SK-N-SH (cell line): ENCODE data around the gene RPS6KA1. TPM values are rescaled to one million over a fixed set of nuclear protein-coding genes. Genes with fewer than 3 reads are reported as not detected.

Source experiments
- CTCF ChIA-PET: fragments of 300-600, 350-600 bp; formaldehyde crosslinking; extraction: SDS; loops from one replicate; lab custom pipeline; 2021; lab: Yijun Ruan, JAX
- POLR2A ChIA-PET: fragments of 350-600 bp; sonication (Branson Sonifier 250); formaldehyde crosslinking; extraction: SDS; loops from one replicate; lab custom pipeline; 2020; ENCODE audit warnings: antibody characterized with exemption, inconsistent platforms; lab: Yijun Ruan, JAX
- DNase-seq: peaks from one replicate; pipeline ENCODE4 v3.0.0; 2012
- H2AFZ ChIP-seq: fragments of 200-600 bp; sonication (generic); 2 replicates; pipeline ENCODE4 v1.8.1; 2016; ENCODE audit warnings: antibody characterized with exemption, mild to moderate bottlenecking, low read depth
- H3F3A ChIP-seq: fragments of 200-600 bp; sonication (generic); replicated peaks from 2 replicates; pipeline ENCODE3; 2016; ENCODE audit warnings: antibody characterized with exemption, mild to moderate bottlenecking; ENCODE audit not compliant: insufficient read depth
- H3K27ac ChIP-seq, 2 experiments: fragments of 200-500 bp in 1 of 2; fragments of 200-600 bp in 1 of 2; sonication (Bioruptor generic) in 1 of 2; sonication (generic), shearing (Covaris generic) in 1 of 2; 2 replicates each; pipeline versions ENCODE4 v1.5.1 to v1.6.1; 2014 to 2016; ENCODE audit warnings: low read depth in 2 of 2, inconsistent platforms in 1 of 2, low read length in 1 of 2, mild to moderate bottlenecking in 1 of 2, mixed read lengths in 1 of 2
- H3K27me3 ChIP-seq: fragments of 200-600 bp; sonication (generic), shearing (Covaris generic); 2 replicates; pipeline ENCODE4 v1.6.1; 2016; ENCODE audit warnings: mixed run types; ENCODE audit not compliant: insufficient read depth
- H3K36me3 ChIP-seq, 2 experiments: fragments of 200-500 bp in 1 of 2; fragments of 200-600 bp in 1 of 2; sonication (Bioruptor generic) in 1 of 2; sonication (generic) in 1 of 2; replicated peaks in 1 of 2; 2 replicates each; pipeline versions ENCODE3 to v1.5.1; 2014 to 2016; ENCODE audit warnings: low read length in 1 of 2, mild to moderate bottlenecking in 1 of 2; ENCODE audit not compliant: insufficient read depth in 2 of 2, control insufficient read depth in 1 of 2
- H3K4me1 ChIP-seq, 2 experiments: fragments of 200-500 bp in 1 of 2; fragments of 200-600 bp in 1 of 2; sonication (Bioruptor generic) in 1 of 2; sonication (generic), shearing (Covaris generic) in 1 of 2; 2 replicates each; pipeline versions ENCODE4 v1.5.1 to v1.6.1; 2014 to 2016; ENCODE audit warnings: low read depth in 1 of 2, low read length in 1 of 2, mixed run types in 1 of 2; ENCODE audit not compliant: insufficient read depth in 2 of 2, control insufficient read depth in 1 of 2
- H3K4me2 ChIP-seq: fragments of 200-600 bp; sonication (generic), shearing (Covaris generic); 2 replicates; pipeline ENCODE4 v1.6.1; 2017; ENCODE audit warnings: mixed run types
- H3K4me3 ChIP-seq, 2 experiments: fragments of 200-500 bp in 1 of 2; fragments of 200-600 bp in 1 of 2; sonication (Bioruptor generic) in 1 of 2; sonication (generic), shearing (Covaris generic) in 1 of 2; 2 replicates each; pipeline versions ENCODE4 v1.5.1 to v1.8.1; 2014 to 2016; ENCODE audit warnings: low read depth in 2 of 2, inconsistent platforms in 1 of 2, low read length in 1 of 2, mild to moderate bottlenecking in 1 of 2, mixed read lengths in 1 of 2, moderate library complexity in 1 of 2
- H3K79me2 ChIP-seq: fragments of 200-600 bp; sonication (generic); 2 replicates; pipeline ENCODE4 v1.8.1; 2017; ENCODE audit warnings: mild to moderate bottlenecking; ENCODE audit not compliant: insufficient read depth
- H3K9ac ChIP-seq: fragments of 200-600 bp; sonication (generic); 2 replicates; pipeline ENCODE4 v1.6.1; 2017; ENCODE audit warnings: mixed run types
- H3K9me2 ChIP-seq: fragments of 200-600 bp; sonication (generic); 2 replicates; pipeline ENCODE4 v1.6.1; 2017; ENCODE audit warnings: mixed run types
- H3K9me3 ChIP-seq: fragments of 200-600 bp; sonication (generic); 2 replicates; pipeline ENCODE4 v1.6.1; 2017; ENCODE audit warnings: mixed run types, mild to moderate bottlenecking, moderate library complexity
- H4K20me1 ChIP-seq: fragments of 200-600 bp; sonication (generic); 2 replicates; pipeline ENCODE4 v1.6.1; 2017; ENCODE audit warnings: mild to moderate bottlenecking, mixed run types; ENCODE audit not compliant: insufficient read depth
- CHD2 ChIP-seq: fragments of 150-350 bp; IDR thresholded peaks from 2 replicates; pipeline ENCODE4 v1.6.1; 2018; ENCODE audit warnings: low read length; ENCODE audit not compliant: partially characterized antibody
- ELF1 ChIP-seq: IDR thresholded peaks from 2 replicates; pipeline ENCODE4 v1.4.0; 2012
- EP300 ChIP-seq, 2 experiments: IDR thresholded peaks; 2 replicates each; pipeline versions ENCODE4 v1.4.0 to v1.6.1; 2012; ENCODE audit warnings: borderline replicate concordance in 1 of 2, low read depth in 1 of 2, low read length in 1 of 2
- EZH2phosphoT487 ChIP-seq: fragments of 200-600 bp; sonication (generic); IDR thresholded peaks from 2 replicates; pipeline ENCODE4 v1.6.1; 2017; ENCODE audit warnings: low read depth, mixed run types, mild to moderate bottlenecking, antibody characterized with exemption, moderate library complexity, borderline replicate concordance
- FOSL2 ChIP-seq: IDR thresholded peaks from 2 replicates; pipeline ENCODE4 v1.4.0; 2012; ENCODE audit warnings: low read depth, mild to moderate bottlenecking, moderate library complexity, borderline replicate concordance
- FOXM1 ChIP-seq: IDR thresholded peaks from 2 replicates; pipeline ENCODE4 v1.4.0; 2012; ENCODE audit warnings: low read depth, mild to moderate bottlenecking
- GABPA ChIP-seq: IDR thresholded peaks from 2 replicates; pipeline ENCODE4 v1.4.0; 2012; ENCODE audit warnings: low read depth, mild to moderate bottlenecking
- GATA2 ChIP-seq: sonication (generic); formaldehyde crosslinking; IDR thresholded peaks from 2 replicates; pipeline ENCODE4 v1.5.0; 2020; ENCODE audit warnings: mild to moderate bottlenecking, missing genetic modification reagents
- IRF3 ChIP-seq: fragments of 150-350 bp; IDR thresholded peaks from 2 replicates; pipeline ENCODE4 v1.6.1; 2016; ENCODE audit warnings: mild to moderate bottlenecking, low read depth, low read length
- JUND ChIP-seq: IDR thresholded peaks from 2 replicates; pipeline ENCODE4 v1.4.0; 2012
- MEF2A ChIP-seq: IDR thresholded peaks from 2 replicates; pipeline ENCODE4 v1.4.0; 2012; ENCODE audit warnings: low read depth, borderline replicate concordance
- NFIC ChIP-seq: IDR thresholded peaks from 2 replicates; pipeline ENCODE4 v1.4.0; 2012; ENCODE audit warnings: borderline replicate concordance
- PBX3 ChIP-seq: IDR thresholded peaks from 2 replicates; pipeline ENCODE4; 2012
- REST ChIP-seq: IDR thresholded peaks from 2 replicates; pipeline ENCODE4 v1.6.1; 2012; ENCODE audit warnings: mild to moderate bottlenecking, low read depth, low read length, moderate library complexity
- SIN3A ChIP-seq: IDR thresholded peaks from 2 replicates; pipeline ENCODE4 v1.6.1; 2012; ENCODE audit warnings: low read depth, mild to moderate bottlenecking, low read length, moderate library complexity, borderline replicate concordance
- TAF1 ChIP-seq: IDR thresholded peaks from 2 replicates; pipeline ENCODE4 v1.6.1; 2012; ENCODE audit warnings: low read depth, mild to moderate bottlenecking, low read length, moderate library complexity, borderline replicate concordance
- TCF12 ChIP-seq: IDR thresholded peaks from 2 replicates; pipeline ENCODE4 v1.4.0; 2012
- USF1 ChIP-seq: IDR thresholded peaks from 2 replicates; pipeline ENCODE4 v1.4.0; 2012; ENCODE audit warnings: low read depth, borderline replicate concordance
- USF2 ChIP-seq: fragments of 150-350 bp; IDR thresholded peaks from 2 replicates; pipeline ENCODE4 v1.6.1; 2017; ENCODE audit warnings: antibody characterized with exemption, low read length, low read depth, borderline replicate concordance
- WGBS: methylation state at CpG from one replicate; pipeline ENCODE4 v1.1.6; 2017; ENCODE audit warnings: low lambda C conversion rate; 5-methylcytosine and 5-hydroxymethylcytosine counted together
- polyA plus RNA-seq, 3 experiments: library from polyadenylated mRNA; depleted of rRNA; stranded (reverse); fragments of >200 nt; gene quantifications; 2 replicates each; pipeline ENCODE4 v1.2.3, GENCODE V29; 2012

RPS6KA1 gene
- polyA plus RNA-seq, 1 of the 3 experiments (the other 2 are of a cell fraction), result 9.7 TPM

- H3K27me3 ChIP-seq, result no peaks in the 10 kb centered on the region; the same call in 1 of the 2 replicates
- H4K20me1 ChIP-seq, result no peaks in the 10 kb centered on the region
- POLR2A ChIA-PET, result interaction anchor here (1.4 kb wide), 1 partner anchor 16 kb away, joined by 3 read pairs; no protein-coding TSS in a partner anchor
- H3K79me2 ChIP-seq, result no peaks in the 10 kb centered on the region
- DNase-seq, result no peak
- no peak for TF ChIP-seq FOSL2
- TF ChIP-seq IRF3, result no peak
- TF ChIP-seq ELF1, result no peak
- no peak for TF ChIP-seq SIN3A
- no peak overlapping the region for H3K27ac ChIP-seq
- no peaks in the 10 kb centered on the region for H3K36me3 ChIP-seq
- no peak overlapping the region for H3K4me3 ChIP-seq
- no peak overlapping the region for H2AFZ ChIP-seq
- H3K4me2 ChIP-seq, result no peak overlapping the region
- H3F3A ChIP-seq, result no peaks in the 10 kb centered on the region
- H3K9me2 ChIP-seq, result no peaks in the 10 kb centered on the region
- H3K9ac ChIP-seq, result no peak overlapping the region
- no peaks in the 10 kb centered on the region for H3K4me1 ChIP-seq
- no peaks in the 10 kb centered on the region for H3K9me3 ChIP-seq
- CTCF ChIA-PET, result interaction anchor here (0.6 to 3.1 kb wide), 6 partner anchors 10 to 21 kb away, joined by 3 to 11 read pairs (median 4); no protein-coding TSS in a partner anchor
- 88% methylated on average over 4 of the region's 4 CpGs for WGBS
Measured at GRCh38 chr1:26516987-26517765, 12.4 kb upstream of the RPS6KA1 start.

- CTCF ChIA-PET, result interaction anchor here (0.6 to 3.1 kb wide), 4 partner anchors 11 to 21 kb away, joined by 3 to 11 read pairs (median 4); no protein-coding TSS in a partner anchor
- H3K36me3 ChIP-seq, result no peaks in the 10 kb centered on the region
- no peaks in the 10 kb centered on the region for H3K9me3 ChIP-seq
- POLR2A ChIA-PET, result no interaction called here
- 71% methylated on average over 1 of the region's 1 CpG for WGBS
- H3K27ac ChIP-seq, result no peak overlapping the region
- no peaks in the 10 kb centered on the region for H4K20me1 ChIP-seq
- H3K4me1 ChIP-seq, result no peaks in the 10 kb centered on the region
- no peaks in the 10 kb centered on the region for H3K79me2 ChIP-seq
- DNase-seq, result no peak
- H3K27me3 ChIP-seq, result peaks cover 4% of the 10 kb centered on the region; the same call in 1 of the 2 replicates
- H3K4me3 ChIP-seq, result no peak overlapping the region
- H3K9me2 ChIP-seq, result no peaks in the 10 kb centered on the region
- no peak overlapping the region for H3K9ac ChIP-seq
- no peak overlapping the region for H2AFZ ChIP-seq
- H3F3A ChIP-seq, result no peaks in the 10 kb centered on the region
- no peak overlapping the region for H3K4me2 ChIP-seq
- TF ChIP-seq CHD2 (no peak), MEF2A (no peak), EP300 (IDR thresholded peaks at IDR 0.05; ENCODE audit: borderline replicate concordance in 1 of 2, low read depth in 1 of 2, low read length in 1 of 2) (no peak), FOXM1 (no peak), JUND (no peak), GATA2 (CRISPR knock-in tag) (no peak), EZH2phosphoT487 (no peak), REST (no peak), NFIC (no peak), SIN3A (no peak), TCF12 (no peak), USF2 (no peak), TAF1 (no peak), FOSL2 (no peak), GABPA (no peak), ELF1 (no peak), USF1 (no peak), PBX3 (no peak)
Measured at GRCh38 chr1:26517766-26518049, 11.9 kb upstream of the RPS6KA1 start.
